ENCODE results near the gene PSMD6.

Gene PSMD6

DNA sequence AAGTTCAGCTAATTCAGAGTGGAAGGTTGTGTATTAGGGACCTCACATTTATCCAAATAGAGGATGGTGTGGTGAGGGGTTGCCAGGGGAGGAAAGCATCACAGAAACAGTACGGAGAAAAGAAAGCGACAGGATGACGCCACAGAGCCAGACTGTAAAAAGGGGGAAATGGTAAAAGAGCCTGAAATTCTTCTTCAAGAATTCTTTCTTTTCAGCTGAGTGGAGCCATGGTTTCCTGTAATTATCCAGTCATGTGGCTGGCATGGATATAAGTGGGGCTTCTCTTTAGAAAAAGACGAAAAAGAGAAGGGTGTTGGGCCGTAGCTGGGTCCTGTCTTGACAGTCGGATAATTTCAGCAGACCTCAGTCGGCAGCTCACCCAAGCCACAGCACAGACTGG is 24.5 kb upstream of the PSMD6 start:
- no peak for DNase-seq (ENCODE audit: low read depth)
- H3K4me3 ChIP-seq (ENCODE audit: control insufficient read depth, low read depth, low read length) = no peak overlapping the region
- TF ChIP-seq, protein P1, sequence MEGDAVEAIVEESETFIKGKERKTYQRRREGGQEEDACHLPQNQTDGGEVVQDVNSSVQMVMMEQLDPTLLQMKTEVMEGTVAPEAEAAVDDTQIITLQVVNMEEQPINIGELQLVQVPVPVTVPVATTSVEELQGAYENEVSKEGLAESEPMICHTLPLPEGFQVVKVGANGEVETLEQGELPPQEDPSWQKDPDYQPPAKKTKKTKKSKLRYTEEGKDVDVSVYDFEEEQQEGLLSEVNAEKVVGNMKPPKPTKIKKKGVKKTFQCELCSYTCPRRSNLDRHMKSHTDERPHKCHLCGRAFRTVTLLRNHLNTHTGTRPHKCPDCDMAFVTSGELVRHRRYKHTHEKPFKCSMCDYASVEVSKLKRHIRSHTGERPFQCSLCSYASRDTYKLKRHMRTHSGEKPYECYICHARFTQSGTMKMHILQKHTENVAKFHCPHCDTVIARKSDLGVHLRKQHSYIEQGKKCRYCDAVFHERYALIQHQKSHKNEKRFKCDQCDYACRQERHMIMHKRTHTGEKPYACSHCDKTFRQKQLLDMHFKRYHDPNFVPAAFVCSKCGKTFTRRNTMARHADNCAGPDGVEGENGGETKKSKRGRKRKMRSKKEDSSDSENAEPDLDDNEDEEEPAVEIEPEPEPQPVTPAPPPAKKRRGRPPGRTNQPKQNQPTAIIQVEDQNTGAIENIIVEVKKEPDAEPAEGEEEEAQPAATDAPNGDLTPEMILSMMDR (IDR thresholded peaks at IDR 0.05; ENCODE audit: control insufficient read depth, insufficient read depth, low read depth, low read length, missing control alignments) = no peak

DNA sequence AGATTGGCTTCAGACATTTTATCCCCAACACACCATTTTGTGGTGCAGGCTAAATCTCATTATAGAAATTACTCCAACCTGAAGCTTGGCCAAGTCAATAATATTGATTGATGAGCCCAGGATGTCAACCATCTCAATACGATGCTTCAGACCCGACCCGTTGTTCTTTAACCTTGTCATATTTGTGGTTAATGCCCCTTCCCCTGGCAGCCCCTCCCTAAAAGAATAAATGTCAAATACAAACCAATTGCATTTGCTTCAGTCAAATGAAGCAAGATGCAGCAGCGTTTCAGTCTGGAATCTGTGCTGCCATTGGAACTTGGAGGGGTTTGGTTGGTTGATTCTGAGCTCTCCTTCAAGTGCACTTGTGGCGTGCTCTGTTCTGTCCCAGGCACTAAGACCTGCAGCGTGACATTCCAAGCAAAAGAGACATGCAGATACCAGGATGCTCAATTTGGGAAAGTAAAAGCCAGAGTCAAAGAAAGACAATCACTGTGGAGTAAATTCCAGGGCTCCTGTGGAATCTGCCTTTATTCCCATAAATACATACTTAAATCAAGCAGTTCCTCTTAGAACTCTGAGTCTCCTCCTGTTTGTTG is 23.8 kb upstream of the PSMD6 start:
- no peak overlapping the region for H3K4me3 ChIP-seq (ENCODE audit: control insufficient read depth, low read depth, low read length)
- TF ChIP-seq, protein P1 (IDR thresholded peaks at IDR 0.05; ENCODE audit: control insufficient read depth, insufficient read depth, low read depth, low read length, missing control alignments) = no peak
- no peak for DNase-seq (ENCODE audit: low read depth)

DNA sequence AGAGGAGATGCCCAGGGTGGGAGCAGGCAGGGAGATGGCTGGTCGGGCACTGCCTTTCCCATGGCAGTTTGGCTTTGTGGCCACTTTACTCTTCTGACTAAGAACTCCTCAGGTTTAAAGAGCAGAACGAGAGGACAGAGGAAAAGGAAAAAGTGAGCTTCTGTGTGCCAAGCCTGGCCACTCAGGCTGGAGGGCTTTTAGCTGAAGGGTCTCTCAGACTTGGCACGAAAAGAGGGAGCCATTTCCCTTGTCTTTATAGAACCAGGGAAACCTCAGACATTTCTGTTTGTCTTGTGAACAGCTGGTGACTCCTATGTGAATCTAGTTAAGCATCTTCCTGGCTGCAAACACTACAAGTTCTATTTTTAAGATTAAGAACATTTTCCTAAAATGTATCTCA is 23.3 kb upstream of the PSMD6 start:
- H3K4me3 ChIP-seq (ENCODE audit: control insufficient read depth, low read depth, low read length) = no peak overlapping the region
- DNase-seq (ENCODE audit: low read depth) = no peak
- TF ChIP-seq, protein P1 (IDR thresholded peaks at IDR 0.05; ENCODE audit: control insufficient read depth, insufficient read depth, low read depth, low read length, missing control alignments) = no peak

DNA sequence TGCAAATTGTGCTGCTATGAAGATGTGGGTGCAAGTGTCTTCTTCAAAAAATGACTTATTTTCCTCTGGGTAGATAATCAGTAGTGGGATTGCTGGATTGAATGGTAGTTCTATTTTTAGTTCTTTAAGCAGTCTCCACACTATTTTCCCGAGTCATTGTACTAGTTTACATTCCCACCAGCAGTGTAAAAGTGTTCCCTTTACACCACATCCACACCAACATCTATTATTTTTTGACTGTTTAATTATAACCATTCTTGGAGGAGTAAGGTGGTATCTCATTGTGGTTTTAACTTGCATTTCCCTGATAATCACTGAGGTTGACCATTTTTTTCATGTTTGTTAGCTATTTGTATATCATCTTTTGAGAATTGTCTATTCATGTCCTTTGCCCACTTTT is 19.7 kb upstream of the PSMD6 start:
- TF ChIP-seq, protein P1 (IDR thresholded peaks at IDR 0.05; ENCODE audit: control insufficient read depth, insufficient read depth, low read depth, low read length, missing control alignments) = no peak
- DNase-seq (ENCODE audit: low read depth) = no peak
- no peak overlapping the region for H3K4me3 ChIP-seq (ENCODE audit: control insufficient read depth, low read depth, low read length)

DNA sequence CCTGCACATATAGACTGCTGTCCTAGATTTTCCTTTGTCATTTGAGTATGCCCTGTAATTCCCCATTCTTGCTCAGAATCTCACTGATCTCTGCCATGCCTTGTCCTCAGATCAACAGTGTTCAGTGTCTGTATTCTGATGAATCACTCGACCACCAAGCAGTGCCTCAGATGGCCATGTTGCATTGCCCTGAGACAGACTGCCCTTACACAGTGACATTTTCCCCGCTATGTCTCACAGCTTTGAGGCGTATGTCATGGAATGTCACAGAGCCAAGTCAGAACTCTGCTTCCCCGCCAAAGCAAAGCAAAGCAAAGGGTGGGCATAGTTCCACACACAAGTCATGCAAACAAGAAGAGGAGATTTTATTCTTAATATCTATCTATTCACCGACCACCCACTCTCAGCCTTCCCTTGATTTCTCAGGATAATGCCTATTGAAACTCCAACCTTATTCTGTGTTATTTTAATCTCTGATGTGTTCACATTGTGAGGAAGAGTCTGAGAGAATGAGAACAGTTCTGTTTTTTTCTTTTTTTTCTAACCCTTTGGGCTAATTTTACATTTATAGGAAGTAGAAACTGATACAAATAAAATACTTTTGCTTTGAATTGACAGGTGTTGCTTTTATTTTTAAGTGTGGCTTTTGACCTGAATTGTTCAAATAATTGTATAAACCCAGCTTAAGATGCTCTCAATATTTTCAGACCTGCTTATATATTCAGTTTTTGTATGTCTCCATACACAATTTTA is 16.9 kb upstream of the PSMD6 start:
- H3K4me3 ChIP-seq (ENCODE audit: control insufficient read depth, low read depth, low read length) = no peak overlapping the region
- DNase-seq (ENCODE audit: low read depth) = no peak
- TF ChIP-seq, protein P1 (IDR thresholded peaks at IDR 0.05; ENCODE audit: control insufficient read depth, insufficient read depth, low read depth, low read length, missing control alignments) = no peak

DNA sequence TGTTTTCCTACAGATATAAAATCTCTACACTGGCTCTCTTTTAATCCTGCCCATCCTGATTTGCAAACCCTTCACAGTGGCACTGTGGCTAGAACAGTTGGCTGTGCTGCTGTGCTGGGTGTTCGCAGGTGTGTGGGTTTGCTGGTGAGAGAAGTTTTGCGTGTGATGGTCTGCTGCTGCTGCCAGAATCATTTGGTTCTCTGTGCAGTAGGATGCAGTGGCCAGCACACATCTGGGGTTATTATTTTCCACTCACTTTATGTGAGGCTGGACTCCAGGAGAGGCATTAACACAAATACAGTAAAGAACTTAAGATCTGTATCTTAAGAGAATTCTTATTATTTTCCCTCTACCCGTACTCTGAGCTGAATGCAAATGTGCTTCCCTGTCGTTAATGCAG is 16.0 kb upstream of the PSMD6 start:
- no peak for DNase-seq (ENCODE audit: low read depth)
- TF ChIP-seq, protein P1 (IDR thresholded peaks at IDR 0.05; ENCODE audit: control insufficient read depth, insufficient read depth, low read depth, low read length, missing control alignments) = no peak
- H3K4me3 ChIP-seq (ENCODE audit: control insufficient read depth, low read depth, low read length) = no peak overlapping the region

Measured in AG09309 (cell line).